CD4-positive, alpha-beta T cell treated with Interleukin-6 at 100 ng/mL for 8 hours (primary cell): ENCODE data around the gene CUBN.
"Not testable (repeated sequence)": the region's sequence is repeated elsewhere in the genome, so short reads cannot be mapped to it uniquely, and the experiment has no call there.

ENCODE experiments used
- DNase-seq: peaks from one replicate; pipeline ENCODE4 v3.0.0-alpha.2; 2020; ENCODE audit warnings: mixed read lengths, low spot score

CUBN gene

GRCh38 chr10:17013131-17013983 is 116.3 kb downstream of the CUBN start:
- not testable (repeated sequence) for DNase-seq

GRCh38 chr10:17012731-17013130 is 116.9 kb downstream of the CUBN start:
- DNase-seq: not testable (repeated sequence)

- no peak for DNase-seq
Observed at GRCh38 chr10:17010363-17011145, 119.1 kb downstream of the CUBN start.

GRCh38 chr10:17009212-17009700 is 120.4 kb downstream of the CUBN start:
- DNase-seq: no peak

- no peak for DNase-seq
Observed at GRCh38 chr10:17007418-17007770, 122.2 kb downstream of the CUBN start.

- no peak for DNase-seq
Observed at GRCh38 chr10:17006631-17007417, 122.8 kb downstream of the CUBN start.

GRCh38 chr10:17005621-17006566 is 123.7 kb downstream of the CUBN start:
- DNase-seq: no peak

GRCh38 chr10:17004801-17005380 is 124.7 kb downstream of the CUBN start:
- no peak for DNase-seq

GRCh38 chr10:17003651-17004286 is 125.8 kb downstream of the CUBN start:
- no peak for DNase-seq

- peak; percentile 75 for DNase-seq
Observed at GRCh38 chr10:17003151-17003550, 126.5 kb downstream of the CUBN start.

GRCh38 chr10:17001961-17002749 is 127.5 kb downstream of the CUBN start:
- peak; percentile 17 for DNase-seq

GRCh38 chr10:17001297-17001744 is 128.3 kb downstream of the CUBN start:
- no peak for DNase-seq

- DNase-seq: no peak
Observed at GRCh38 chr10:16999665-17000451, 129.8 kb downstream of the CUBN start.

GRCh38 chr10:16996530-16996964 is 133.1 kb downstream of the CUBN start:
- no peak for DNase-seq

- peak; percentile 28 for DNase-seq
Observed at GRCh38 chr10:16995867-16996529, 133.6 kb downstream of the CUBN start.

- no peak for DNase-seq
Observed at GRCh38 chr10:16993186-16993585, 136.4 kb downstream of the CUBN start.

- no peak for DNase-seq
Observed at GRCh38 chr10:16992611-16993119, 136.9 kb downstream of the CUBN start.

GRCh38 chr10:16991011-16991410 is 138.6 kb downstream of the CUBN start:
- no peak for DNase-seq
